GM19395 (cell line): ENCODE measurements around the gene MOB1A.
"Not testable (repeated sequence)": the region's sequence is repeated elsewhere in the genome, so short reads cannot be mapped to it uniquely, and the experiment has no call there.

Experiments
- ATAC-seq: cut with Tn5 transposase; IDR thresholded peaks from one replicate; pipeline ENCODE4 v1.9.1; 2021; ENCODE audit warnings: mild to moderate bottlenecking, moderate library complexity; ENCODE audit not compliant: unreplicated experiment

MOB1A gene

DNA sequence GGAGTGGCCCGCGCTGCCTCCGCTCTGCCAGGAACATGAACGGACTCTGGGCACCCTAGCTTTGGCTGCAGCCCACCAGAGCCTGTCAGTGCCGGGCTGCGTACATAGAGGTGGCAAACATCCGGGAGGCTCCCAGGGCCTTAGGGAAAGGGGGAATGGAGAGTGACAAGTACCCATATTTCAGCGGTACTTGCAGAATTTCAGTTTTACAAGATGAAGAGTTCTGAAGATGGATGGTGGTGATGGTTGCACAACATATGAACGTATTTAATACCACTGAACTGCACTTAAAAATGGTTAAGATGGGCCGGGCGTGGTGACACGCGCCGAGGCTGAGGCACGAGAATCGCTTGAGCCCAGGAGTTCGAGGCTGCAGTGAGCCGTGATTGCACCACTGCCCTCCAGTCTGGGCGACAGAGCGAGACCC is 20.6 kb upstream of the MOB1A start:
- ATAC-seq, result no peak

DNA sequence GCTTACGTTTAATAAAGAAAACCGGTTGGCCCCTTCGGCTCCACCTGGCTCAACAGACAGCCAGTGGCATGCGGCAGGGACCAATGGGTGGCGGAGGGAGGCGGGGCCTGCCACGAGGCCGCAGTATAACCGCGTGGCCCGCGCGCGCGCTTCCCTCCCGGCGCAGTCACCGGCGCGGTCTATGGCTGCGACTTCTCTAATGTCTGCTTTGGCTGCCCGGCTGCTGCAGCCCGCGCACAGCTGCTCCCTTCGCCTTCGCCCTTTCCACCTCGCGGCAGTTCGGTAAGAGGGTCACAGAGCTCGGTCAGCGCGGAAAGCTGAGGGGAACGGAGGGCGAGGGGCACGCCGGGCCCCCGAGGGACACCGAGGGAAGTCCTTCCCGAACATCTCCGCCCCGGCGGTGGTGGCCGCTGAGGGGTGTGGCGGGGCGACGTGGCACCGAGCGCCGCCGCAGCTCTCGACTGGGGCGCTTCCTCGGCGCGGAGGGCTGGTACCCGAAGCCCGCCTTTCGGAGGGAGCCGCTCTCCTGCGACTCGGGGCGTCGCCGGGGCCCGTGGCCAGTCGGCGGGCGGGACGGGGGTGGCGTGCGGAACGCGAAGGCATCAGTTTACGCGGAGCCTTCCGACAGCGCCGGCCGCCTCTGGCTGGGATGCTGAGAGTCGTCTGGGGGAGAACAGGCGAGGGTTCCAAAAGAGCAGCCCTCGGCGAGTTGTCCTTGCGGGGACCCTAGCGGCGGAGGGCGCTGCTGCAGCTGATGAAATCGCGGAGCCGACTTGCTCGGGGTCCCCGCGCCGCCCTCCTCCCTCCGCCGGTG is 20.0 kb upstream of the MOB1A start, which contains the start of gene MTHFD2:
TSS of gene MTHFD2 (plus strand) at position 155 of the 814 bp plus-strand sequence. CDS start at position 182, 27 bp downstream.
- ATAC-seq, result peak; percentile 87

DNA sequence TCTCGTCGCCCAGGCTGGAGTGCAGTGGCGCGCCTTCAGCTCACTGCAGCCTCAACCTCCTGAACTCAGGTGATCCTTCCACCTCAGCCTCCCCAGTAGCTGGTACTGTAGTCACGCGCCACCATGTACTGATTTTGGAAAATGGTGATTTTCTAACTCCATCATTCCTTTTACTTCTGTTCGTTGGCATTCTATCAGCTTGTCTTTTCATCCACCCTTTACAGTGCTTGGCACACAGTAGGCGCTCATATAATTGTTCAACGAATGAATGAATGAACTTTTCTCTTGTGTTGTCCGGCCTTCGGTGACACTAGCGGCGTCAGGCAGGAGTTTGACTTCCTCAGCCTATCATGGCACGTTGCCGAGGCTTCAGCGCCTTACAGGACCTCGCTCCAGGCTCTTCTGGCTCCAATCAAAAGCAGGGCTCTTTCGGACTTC is 19.4 kb upstream of the MOB1A start:
- ATAC-seq, result no peak

DNA sequence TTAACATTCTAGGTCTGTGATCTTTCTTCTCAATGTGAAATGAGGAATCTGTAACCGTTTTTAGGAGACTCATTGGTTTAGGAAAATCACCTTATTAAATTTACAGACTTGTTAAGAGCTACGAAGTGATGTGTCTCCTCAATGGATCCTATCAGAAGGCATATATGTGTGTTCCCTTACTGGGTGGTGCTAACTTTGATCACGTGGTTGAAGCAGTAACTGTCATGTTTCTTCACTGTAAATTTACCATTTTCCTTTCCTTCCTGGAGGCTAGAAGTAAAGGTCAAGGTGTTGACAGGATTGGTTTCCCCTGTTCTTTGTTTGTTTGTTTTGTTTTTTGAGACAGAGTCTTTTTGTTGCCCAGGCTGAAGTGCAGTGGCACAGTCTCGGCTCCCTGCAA is 18.4 kb upstream of the MOB1A start:
- no peak for ATAC-seq

DNA sequence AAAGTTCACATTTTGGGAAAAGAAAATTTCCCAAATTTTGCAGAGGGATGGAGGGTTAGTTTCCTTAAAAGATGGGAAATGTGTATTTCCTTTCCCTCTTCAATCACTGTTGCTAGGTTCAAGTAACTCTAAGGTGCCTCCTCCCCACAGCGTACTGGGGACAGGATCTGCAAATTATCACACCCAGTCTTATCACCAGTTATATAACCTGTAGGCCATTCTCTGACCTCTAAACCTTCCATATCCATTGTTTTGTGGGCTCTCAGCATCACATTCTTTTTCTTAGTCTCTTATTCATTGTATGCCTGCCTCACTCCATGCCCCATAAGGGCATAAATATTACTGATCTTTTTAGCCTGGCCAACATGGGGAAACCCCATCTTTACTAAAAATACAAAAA is 16.1 kb upstream of the MOB1A start:
- ATAC-seq, result no peak

DNA sequence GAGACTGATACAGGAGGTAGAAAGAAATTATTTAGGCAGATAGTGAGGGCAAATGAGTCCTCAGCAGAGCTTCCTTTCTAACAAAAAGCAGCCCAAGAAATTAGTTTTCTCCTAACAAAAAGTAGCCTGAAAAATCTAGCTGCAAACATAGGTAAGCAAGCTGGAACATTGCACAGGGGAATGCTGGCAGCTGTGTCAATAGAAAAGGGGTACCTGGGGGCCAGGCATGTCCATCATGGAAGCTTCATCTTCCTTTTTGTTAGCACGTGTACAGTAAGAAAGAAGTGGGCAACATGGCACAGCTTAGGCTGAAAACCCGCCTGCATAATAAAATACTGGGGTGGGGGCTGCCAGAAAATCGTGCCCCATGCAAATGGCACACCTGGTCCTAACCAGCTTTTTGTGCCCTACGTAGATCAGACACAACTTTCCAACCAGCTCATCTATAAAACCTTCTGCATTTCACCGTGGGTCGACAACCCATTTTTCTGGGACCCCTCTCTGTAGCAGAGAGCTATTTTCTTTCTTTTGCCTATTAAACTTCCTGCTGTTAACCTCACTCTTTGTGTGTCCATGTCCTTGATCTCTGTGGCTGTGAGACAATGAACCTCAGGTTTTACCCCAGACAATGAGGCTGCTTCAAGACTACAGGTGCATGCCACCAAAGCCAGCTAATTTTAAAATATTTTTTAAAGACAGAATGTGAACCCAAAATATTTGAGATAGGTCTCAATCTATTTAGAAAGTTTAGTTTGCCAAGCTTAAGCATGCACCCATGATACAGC is 13.1 kb upstream of the MOB1A start:
- no peak for ATAC-seq

GRCh38 chr2:74188696-74189095 is 10.0 kb upstream of the MOB1A start:
- no peak for ATAC-seq

- ATAC-seq, result no peak
Measured at GRCh38 chr2:74188018-74188601, 9.4 kb upstream of the MOB1A start.

GRCh38 chr2:74186706-74187105 is 8.0 kb upstream of the MOB1A start:
- ATAC-seq, result not testable (repeated sequence)

GRCh38 chr2:74186038-74186437 is 7.4 kb upstream of the MOB1A start:
- peak; percentile 73 for ATAC-seq

DNA sequence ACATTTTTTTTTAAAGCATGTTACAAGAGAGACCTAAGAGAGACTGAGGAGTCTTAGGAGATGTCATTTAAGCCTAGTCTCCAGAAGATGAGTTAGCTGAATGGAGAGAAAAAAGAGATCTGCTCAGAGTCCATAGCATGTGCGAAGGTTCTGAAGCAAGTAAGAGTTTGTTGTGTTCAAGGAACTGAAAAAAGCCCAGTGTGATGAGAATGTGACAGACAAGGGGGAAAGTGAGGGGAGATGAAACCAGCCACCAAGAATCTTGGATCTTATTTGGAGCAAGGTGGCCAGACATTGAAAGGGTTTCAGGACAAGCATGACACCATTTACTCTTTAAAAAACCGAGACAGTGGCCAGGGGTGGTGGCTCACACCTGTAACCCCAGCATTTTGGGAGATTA is 5.2 kb upstream of the MOB1A start:
- no peak for ATAC-seq

DNA sequence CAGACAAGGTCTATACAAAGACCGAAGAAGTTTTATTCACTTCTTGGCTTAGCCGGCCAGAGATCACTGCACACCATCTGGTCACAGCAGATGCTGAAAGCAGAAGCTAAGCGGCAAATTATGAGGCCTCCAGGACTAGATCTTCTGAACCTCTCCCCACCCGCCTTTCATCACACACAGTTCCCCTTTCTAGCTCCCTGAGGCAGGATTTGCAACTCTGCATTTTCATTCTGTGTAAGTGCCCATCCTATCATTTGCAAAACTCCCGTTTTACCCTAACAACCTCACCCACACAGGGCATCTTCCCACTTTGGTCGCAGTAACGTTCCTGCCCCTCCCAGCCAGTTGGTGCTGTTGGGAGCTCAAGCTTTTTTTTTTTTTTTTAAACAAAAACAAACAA is 3.1 kb upstream of the MOB1A start:
- ATAC-seq, result peak; percentile 33

DNA sequence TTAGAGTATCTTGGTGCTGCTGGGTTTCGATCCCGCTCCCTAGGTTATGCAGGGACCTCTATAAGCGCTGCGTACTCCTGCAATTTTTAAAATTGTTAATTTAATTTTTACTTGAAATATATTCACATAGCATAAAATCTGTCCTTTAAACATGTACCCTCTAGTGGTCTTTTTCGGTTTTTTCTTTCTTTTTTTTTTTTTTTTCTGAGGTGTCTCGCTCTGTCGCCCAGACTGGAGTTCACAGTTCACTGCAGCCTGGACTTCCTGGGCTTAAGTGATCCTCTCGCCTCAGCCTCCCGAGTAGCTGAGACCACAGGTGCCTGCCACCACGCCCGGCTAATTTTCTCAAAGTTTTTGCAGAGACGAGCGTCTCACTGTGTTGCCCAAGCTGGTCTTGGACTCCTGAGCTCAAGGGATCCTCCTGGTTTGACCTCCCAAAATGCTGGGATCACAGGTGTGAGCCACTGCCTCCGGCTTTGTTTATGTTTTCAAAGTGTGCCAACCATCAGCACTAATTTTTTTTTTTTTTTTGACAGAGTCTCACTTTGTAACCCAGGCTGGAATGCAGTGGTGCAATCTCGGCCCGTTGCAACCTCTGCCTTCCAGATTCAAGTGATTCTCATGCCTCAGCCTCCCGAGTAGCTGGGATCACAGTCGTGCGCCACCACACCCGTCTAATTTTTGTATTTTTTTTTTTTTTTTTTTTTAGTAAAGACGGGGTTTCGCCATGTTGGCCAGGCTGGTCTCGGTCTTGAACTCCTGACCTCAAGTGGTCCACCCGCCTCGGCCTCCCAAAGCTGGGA is 585 bp upstream of the MOB1A start:
- ATAC-seq, result peak; percentile 19

- ATAC-seq, result no peak
Measured at GRCh38 chr2:74177696-74178095, 983 bp downstream of the MOB1A start.

DNA sequence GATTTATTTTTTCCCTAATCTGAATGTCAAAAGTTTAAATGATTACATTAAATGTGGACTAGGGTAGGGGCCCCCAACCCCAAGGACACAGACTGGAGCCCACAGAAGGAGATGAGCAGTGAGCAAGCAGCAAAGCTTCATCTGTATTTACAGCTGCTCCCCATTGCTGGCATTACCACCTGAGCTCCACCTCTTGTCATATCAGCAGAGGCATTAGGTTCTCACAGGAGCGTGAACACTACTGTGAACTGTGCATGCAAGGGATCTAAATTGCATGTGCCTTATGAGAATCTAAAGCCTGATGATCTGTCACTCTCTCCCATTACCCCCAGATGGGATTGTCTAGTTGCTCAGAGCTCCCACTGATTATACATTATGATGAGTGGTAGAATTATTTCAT is 3.8 kb downstream of the MOB1A start:
- no peak for ATAC-seq

DNA sequence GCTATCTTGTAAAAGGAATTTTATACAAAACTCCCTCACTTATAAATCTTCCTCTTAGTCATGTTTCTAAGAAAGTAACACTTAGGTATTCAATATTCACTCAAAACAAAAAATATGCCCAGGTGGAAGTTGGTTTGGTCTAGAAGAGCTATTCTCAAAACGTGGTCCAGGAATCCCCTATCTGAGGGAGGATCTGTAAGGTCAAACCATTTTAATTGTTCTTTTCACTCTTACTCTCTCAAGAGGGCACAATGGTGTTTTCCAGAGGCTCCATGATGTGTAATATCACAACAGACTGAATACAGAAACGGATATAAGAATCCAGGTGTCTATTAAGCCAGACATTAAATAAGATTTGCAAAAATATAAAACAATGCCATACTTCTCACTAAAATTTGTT is 9.9 kb downstream of the MOB1A start:
- ATAC-seq, result no peak

DNA sequence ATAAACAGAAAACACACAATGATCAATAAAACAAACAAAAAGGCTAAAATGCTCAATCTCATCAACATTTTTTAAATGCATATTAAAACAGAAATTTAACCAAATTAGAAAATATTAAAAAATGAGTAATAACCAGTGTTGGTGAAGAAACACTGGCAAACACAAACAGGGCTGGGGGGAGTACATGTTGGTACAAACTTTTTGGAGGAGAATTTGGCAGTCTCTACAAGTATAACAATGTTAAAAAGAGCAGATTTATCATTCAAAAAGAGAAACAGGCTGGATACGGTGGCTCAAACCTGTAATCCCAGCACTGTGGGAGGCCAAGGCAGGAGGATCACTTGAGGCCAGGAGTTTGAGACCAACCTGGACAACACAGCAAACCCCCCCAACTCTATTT is 13.9 kb downstream of the MOB1A start:
- ATAC-seq, result no peak

GRCh38 chr2:74162951-74163350 is 15.7 kb downstream of the MOB1A start:
- no peak for ATAC-seq

GRCh38 chr2:74155830-74156229 is 22.8 kb downstream of the MOB1A start:
- ATAC-seq, result no peak

DNA sequence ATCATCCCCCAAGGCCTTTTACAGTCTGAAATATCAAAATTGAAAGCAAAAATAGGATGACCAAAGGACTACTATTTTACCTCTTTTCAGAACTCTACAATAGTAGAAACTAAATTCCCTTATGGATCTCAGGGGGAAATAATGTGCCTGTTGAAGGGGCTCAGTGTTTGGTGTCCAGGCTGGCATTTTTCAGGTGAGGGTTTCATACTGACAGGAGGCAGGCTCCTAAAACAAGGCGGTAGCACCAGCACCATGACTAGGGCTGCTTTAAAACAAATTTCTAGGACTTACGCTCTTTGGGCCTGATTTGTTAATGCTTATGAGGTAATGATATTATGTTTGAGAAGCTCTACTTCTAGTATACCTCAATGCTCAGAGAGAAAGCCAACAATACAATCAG is 25.7 kb downstream of the MOB1A start:
- ATAC-seq, result no peak
